Stimulated activated CD8-positive, alpha-beta memory T cell treated with anti-CD3 and anti-CD28 coated beads, Interleukin-7, amount 100 ng/mL, for 48 hours (primary cell): Measurements from ENCODE around the gene PSME4.

Experiments
- DNase-seq, 2 donors: peaks; one replicate each; pipeline ENCODE4 v3.0.0-alpha.2; 2020; ENCODE audit warnings: low read depth in 1 of 2; ENCODE audit errors: extremely low read depth in 1 of 2

The PSME4 gene

DNA sequence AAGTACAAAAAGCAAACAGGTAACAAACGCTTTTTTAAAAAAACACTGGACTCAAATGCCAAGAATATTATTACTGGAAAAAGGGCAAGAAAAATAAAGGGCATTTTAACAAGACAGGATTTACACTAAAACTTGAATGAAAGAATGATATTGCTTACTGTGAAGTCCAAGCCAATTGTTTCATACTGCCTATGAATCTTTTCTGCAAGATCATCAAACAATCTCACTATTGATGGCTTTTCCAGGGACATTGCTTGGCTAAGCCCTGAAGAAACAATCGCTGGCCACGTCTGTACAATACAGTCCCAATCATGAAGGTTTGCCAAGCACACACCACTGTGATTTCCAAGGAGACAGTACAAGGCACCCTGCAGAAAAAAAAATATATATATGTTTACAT, 69.6 kb downstream of the PSME4 start:
- DNase-seq = no peak

GRCh38 chr2:53896864-53897263, 73.9 kb downstream of the PSME4 start:
- DNase-seq = no peak

- no peak for DNase-seq
Measured at GRCh38 chr2:53886406-53887280, 84.2 kb downstream of the PSME4 start.

GRCh38 chr2:53884883-53885282, 85.9 kb downstream of the PSME4 start:
- no peak for DNase-seq

GRCh38 chr2:53881986-53882385, 88.8 kb downstream of the PSME4 start:
- no peak for DNase-seq

- DNase-seq = no peak
Measured at GRCh38 chr2:53881360-53881759, 89.4 kb downstream of the PSME4 start.

DNA sequence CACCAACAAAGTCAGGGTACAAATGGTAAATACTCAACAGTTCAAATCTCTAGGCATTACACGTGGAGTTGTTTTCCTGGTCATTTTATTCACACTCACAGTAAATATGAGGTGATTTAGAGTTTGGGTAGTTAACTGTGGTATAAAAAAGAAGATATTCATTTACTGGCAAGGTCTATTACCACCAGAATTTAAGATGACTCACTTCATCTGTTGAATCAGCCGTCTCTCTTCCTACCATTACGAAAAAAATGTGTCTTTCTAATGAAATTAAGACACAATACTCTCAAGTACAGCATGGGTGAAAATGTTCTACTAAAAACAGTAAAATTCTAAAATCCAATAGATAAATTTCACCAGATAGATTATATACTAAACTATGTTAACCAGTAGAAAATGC, 90.0 kb downstream of the PSME4 start:
- no peak for DNase-seq

- no peak for DNase-seq
Measured at GRCh38 chr2:53877556-53877955, 93.2 kb downstream of the PSME4 start.

- no peak for DNase-seq
Measured at GRCh38 chr2:53877112-53877511, 93.7 kb downstream of the PSME4 start.

- no peak for DNase-seq
Measured at GRCh38 chr2:53874401-53874950, 96.3 kb downstream of the PSME4 start.

- DNase-seq = no peak
Measured at GRCh38 chr2:53867773-53868172, 103.0 kb downstream of the PSME4 start.

DNA sequence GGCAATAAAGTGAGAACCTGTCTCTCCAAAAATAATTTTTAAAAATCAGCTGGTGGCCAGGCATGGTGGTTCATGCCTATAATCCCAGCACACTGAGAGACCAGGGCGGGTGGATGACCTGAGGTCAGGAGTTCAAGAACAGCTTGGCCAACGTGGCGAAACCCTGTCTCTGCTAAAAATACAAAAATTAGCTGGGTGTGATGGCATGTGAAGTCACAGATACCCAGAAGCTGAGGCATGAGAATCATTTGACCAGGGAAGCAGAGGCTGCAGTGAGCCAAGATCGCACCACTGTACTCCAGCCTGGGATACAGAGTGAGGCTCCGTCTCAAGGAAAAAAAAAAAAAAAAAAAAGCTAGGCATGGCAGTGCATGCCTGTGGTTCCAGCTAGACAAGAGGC, 103.6 kb downstream of the PSME4 start:
- no peak for DNase-seq

GRCh38 chr2:53865962-53866361, 104.8 kb downstream of the PSME4 start:
- DNase-seq = no peak

GRCh38 chr2:53865264-53865663, 105.5 kb downstream of the PSME4 start:
- no peak for DNase-seq

- no peak for DNase-seq
Measured at GRCh38 chr2:53863538-53864227, 107.1 kb downstream of the PSME4 start.

GRCh38 chr2:53861824-53862223, 109.0 kb downstream of the PSME4 start:
- DNase-seq = no peak

DNA sequence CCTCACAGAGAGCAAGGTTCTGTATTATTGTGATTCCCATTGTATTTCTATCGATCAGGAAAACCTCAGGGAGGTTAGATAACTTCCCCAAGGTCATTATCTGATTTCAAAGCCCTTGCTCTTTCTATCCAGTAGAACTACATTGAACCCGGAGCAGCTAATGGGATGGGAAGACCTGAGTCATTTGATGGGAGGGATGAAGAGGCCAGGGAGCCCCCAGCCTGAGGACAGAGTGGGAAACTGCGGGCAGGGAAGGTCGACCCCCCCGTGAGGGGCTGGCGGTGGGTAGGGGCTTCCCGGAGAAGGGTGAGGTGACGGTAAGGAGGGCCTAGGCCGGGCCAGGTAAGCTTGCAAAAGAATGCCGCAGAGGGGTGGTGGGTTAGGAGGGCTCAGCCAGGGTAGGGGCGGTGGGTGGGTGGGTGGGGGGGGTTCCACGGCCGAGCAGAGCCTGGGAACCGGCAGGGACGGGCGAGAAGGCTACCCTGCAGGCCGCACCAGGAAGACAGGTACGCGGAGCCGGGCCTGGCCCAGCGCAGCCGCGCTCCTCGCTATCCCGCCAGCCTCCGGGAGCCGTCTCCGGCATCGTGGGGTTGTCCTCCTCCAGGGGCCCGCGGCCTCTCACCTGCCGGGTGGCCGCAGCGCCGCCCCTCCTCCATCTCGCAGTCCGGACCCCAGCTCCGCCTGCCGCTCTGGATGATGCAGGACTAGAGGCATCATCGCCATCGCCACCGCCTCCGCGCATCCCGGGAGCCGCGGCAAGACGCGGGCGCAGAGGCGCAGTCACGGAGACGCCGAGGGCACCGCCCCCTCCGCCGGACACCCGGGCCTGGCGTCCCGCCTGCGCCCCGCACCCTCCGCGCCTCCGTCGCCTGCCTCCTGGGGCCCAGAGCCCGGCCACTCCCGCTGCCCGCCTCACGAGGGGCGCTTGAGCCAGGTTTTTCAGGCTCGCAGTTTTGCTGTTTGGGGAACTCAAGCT, 111.3 kb downstream of the PSME4 start, which contains the start of gene GPR75:
Gene GPR75, minus strand, starts transcription at position 762 of the 976 bp plus-strand sequence. CDS start 5,211 bp downstream, outside the sequence.
- no peak for DNase-seq

DNA sequence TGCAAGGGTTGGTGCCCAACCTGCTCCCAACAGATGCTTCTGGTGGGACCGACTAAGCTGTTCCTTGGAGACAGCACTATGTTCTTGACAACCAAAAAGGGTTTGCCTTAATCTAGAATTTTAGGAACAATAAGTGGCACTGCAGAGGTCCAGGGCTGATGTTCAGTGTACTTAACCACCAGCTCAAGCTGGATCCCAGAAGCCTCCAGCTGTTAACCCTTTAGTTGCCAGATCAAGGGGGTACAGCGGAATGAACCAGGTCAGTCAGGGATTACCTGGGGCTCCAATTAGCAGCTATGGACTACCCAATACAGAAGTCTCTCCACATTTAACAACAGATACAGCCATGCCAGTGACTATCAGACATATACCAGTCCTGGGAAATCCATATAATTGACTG, 114.5 kb downstream of the PSME4 start:
- DNase-seq = no peak

DNA sequence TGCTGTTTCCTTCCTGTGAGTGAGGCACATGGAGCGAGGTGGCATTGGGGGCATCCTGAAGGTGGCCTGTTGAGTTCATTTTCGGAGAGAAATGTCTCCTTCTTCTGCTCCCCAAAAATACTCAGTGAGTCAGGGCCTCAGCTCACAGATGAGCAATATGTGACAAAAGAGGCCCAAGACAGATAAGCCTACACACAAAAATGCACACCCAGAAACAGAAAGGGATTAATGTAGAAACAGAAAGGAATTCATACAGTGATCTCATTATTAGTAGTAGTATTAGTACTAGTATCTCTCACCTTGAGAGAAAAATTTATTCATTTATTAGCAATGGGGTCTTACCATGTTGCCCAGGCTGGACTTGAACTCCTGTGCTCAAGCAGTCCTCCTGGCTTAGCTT, 116.1 kb downstream of the PSME4 start:
- no peak for DNase-seq

DNA sequence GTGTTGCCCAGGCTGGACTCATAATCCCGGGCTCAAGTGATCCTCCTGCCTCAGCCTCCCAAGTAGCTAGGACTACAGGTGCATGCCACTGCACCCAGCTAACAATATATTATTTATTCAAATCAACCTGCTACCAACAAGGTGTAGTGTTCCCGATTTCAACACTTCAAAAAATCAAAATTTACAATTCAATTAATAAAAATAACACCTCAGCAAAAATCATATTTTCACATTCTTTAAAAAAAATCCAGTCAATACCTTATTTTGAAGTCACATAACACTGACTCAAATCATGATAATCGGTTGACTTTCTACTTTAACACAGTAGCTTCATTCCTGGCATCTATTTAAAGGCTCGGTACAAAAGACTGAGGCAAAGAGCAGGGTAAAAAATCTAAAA, 118.3 kb downstream of the PSME4 start:
- no peak for DNase-seq
